ENCODE results near the gene GRAP.

GRAP gene

DNA sequence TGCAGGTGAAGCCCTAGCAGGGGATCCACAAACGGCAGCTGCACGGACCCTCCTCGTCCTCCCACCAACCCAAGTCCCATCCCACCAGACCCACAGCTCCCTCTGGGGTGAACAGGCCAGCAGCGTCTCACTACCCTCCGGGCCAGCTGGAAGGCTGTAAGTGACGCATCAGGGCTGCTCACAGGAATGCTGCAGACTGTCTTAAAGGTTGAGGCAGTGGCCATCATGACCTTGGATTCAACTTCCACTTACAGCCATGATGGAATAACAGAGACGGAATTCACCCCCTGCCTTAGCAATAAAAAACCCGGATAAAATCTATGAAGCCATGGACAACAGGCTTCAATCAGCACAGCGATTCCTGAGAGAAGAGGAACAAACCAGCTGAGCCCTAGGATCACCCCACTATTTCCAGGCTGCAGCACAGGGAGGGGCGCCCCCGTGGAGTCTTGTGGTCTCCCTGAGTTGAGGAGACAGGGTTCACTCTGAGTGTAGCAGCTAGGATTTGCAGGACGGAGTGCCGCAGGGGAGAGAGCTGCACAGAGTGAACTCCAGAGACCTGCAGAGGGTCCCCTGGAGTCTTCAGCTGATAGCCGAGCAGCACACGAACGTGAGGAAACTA is 52.7 kb downstream of the GRAP start:
- no peak overlapping the region for H3K4me3 ChIP-seq (ENCODE audit: control insufficient read depth, low read depth, low read length)
- no peak for DNase-seq (ENCODE audit: low read depth)
- TF ChIP-seq, protein P1, sequence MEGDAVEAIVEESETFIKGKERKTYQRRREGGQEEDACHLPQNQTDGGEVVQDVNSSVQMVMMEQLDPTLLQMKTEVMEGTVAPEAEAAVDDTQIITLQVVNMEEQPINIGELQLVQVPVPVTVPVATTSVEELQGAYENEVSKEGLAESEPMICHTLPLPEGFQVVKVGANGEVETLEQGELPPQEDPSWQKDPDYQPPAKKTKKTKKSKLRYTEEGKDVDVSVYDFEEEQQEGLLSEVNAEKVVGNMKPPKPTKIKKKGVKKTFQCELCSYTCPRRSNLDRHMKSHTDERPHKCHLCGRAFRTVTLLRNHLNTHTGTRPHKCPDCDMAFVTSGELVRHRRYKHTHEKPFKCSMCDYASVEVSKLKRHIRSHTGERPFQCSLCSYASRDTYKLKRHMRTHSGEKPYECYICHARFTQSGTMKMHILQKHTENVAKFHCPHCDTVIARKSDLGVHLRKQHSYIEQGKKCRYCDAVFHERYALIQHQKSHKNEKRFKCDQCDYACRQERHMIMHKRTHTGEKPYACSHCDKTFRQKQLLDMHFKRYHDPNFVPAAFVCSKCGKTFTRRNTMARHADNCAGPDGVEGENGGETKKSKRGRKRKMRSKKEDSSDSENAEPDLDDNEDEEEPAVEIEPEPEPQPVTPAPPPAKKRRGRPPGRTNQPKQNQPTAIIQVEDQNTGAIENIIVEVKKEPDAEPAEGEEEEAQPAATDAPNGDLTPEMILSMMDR (IDR thresholded peaks at IDR 0.05; ENCODE audit: control insufficient read depth, insufficient read depth, low read depth, low read length, missing control alignments): no peak

DNA sequence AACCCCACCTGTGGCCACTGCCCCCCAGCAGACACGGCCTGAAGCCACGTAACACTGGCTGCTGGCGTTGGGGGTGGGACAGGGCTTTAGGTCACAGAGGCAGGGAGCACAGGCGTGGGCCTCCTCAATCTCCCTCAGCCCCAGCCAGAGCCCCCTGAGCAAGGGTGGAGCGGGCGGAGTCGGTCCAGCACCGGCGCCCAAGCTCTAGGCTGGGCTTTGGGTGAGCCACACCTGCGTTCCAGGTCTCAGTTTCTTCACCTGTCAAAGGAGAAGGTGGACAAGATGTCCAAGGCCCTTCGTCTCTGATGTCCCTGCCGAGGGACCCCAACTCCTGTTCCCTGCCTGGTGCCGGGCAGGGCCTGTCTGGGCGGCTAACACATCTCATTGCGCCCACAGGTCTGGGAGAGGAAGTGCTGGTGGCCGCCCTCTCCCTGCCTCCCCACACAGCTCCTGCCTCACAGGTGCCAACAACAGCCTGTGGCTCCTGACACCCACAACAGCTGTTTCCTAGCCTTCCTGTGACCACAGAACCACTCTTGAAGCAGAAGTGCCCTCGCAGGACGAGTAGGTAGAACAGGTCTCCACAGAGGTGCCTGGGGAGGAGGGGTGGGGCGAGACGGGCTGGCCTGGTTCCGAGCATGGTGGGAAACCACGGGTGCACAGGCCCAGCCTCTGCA is 54.2 kb downstream of the GRAP start:
- DNase-seq (ENCODE audit: low read depth): no peak
- TF ChIP-seq, protein P1 (IDR thresholded peaks at IDR 0.05; ENCODE audit: control insufficient read depth, insufficient read depth, low read depth, low read length, missing control alignments): no peak
- H3K4me3 ChIP-seq (ENCODE audit: control insufficient read depth, low read depth, low read length): no peak overlapping the region

DNA sequence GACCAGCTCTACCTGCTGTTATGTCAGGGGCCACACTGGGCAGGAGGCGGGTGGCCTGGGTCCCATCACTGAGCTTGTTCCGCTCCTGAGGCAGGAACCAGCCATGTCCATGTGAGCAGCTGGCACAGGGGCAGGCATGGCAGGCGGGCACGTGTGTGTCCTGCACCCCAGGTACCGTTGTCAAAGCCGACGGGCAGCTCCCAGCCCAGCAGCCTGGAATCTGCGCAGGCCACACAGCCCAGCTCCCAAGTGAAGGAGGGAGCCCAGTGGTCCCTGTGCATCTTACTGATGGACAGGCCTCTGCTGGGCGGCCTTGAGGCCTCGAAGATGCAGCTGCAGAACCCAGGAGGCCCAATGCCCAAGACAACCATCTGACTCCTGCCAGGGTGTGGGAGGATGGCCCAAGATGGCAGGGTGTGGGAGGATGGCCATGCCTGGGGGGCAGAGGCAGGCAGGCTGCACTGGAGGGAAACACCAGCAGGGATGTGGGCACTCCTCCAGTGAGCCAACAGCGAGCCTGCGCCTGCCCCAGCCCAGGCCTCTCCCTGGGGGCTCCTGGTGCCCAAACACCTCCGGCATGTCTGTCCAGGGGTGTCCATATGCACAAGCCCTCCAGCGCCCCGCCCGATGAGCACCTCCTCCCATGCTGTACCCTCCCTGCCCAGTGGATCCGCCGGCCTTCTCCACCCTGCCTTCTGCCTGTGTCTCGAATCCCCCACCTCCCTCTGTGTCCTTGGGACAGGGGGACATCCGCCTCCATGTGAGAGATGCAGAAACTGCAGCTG is 55.0 kb downstream of the GRAP start:
- no peak for DNase-seq (ENCODE audit: low read depth)
- TF ChIP-seq, protein P1 (IDR thresholded peaks at IDR 0.05; ENCODE audit: control insufficient read depth, insufficient read depth, low read depth, low read length, missing control alignments): no peak
- no peak overlapping the region for H3K4me3 ChIP-seq (ENCODE audit: control insufficient read depth, low read depth, low read length)

DNA sequence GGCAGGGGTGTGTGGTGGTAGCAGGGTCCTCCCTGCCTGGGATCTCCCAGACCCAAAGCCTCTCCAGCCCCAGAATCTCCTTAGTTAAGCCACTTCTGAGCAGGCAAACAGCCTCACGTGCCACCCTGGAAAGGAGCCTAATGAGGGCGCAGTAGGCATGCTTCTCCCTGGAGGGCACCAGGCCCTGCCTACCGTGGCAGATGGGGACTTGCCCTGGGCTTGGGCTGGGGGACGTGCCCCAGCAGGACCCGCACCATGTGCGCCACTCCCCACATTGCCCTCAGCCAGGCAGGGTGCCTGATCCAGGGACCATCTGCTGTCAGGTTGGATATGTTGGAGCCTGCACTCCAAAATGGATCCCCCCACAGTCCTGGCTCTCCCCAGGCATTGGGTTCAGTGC is 56.4 kb downstream of the GRAP start:
- TF ChIP-seq, protein P1 (IDR thresholded peaks at IDR 0.05; ENCODE audit: control insufficient read depth, insufficient read depth, low read depth, low read length, missing control alignments): no peak
- no peak for DNase-seq (ENCODE audit: low read depth)
- no peak overlapping the region for H3K4me3 ChIP-seq (ENCODE audit: control insufficient read depth, low read depth, low read length)

DNA sequence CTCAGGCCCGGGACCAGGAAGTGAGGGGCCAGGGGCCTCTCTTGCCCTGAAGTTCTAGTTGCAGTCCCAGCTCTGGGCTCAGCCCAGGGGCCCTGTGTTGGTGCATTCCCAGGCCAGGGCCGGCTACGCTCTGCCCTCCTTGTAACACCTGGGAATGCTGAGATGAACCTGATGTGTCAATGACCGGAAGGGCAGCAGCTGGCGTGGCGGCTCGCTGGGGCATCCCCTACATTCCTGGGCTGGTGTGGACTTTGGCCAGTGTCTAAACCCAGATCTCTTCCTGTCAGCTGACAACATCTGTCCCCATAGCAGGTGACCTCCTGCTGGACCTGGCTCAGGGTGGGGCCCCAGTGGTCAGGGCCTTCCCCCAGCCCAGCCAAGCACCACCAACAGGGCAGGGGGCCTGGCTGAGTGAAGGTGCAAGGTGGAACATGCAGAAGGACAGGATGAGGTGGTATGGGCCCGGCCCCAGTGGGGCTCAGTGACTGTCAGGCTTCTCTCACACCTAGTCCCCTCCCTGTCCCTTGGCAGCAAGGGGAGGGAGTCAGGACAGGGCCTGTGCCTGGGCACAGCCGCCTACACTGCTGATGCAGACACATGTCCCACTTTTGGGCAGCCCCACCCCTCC is 58.1 kb downstream of the GRAP start:
- TF ChIP-seq, protein P1 (IDR thresholded peaks at IDR 0.05; ENCODE audit: control insufficient read depth, insufficient read depth, low read depth, low read length, missing control alignments): no peak

DNA sequence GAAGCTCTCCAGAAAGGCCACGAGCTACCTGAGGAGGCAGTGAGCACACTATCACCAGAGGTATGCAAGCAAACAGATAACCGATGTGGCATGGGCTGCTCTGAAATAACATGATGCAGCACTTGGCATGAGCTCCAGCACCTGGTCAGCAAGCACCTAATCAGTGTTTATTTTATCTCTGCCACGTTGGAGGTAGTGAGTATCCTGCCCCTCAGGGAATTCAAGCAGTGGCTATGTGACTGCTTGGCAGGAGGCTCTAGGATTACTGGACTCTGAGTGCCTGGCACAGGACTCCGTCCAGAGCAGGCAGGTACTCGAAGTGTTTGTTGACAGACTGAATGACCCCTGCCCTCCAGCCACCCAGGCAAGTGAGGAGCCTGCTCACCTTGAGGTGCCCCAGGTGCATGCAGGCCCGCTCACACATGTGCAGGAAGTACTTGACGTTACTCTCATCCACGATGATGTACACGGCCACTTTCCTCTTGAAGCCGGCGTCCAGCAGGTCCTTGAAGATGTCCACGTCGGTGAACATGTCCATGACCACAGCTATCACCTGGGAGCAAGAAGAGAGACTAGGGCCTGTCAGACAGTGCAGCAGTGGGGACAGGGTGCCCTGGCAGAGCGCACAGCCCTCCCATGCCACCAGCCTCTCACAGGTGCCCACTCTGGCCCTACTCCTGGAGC is 58.8 kb downstream of the GRAP start:
- TF ChIP-seq, protein P1 (IDR thresholded peaks at IDR 0.05; ENCODE audit: control insufficient read depth, insufficient read depth, low read depth, low read length, missing control alignments): no peak
- H3K4me3 ChIP-seq (ENCODE audit: control insufficient read depth, low read depth, low read length): no peak overlapping the region
- no peak for DNase-seq (ENCODE audit: low read depth)

More for the DNA sequence above, 58.1 kb downstream of the GRAP start:
- H3K4me3 ChIP-seq (ENCODE audit: control insufficient read depth, low read depth, low read length): no peak overlapping the region
- DNase-seq (ENCODE audit: low read depth): no peak
